ENCODE data around the gene CFL1.

GRCh38 chr11:65884716-65885092 lies 26.7 kb upstream of the CFL1 start:
- TF ChIP-seq, protein P1, sequence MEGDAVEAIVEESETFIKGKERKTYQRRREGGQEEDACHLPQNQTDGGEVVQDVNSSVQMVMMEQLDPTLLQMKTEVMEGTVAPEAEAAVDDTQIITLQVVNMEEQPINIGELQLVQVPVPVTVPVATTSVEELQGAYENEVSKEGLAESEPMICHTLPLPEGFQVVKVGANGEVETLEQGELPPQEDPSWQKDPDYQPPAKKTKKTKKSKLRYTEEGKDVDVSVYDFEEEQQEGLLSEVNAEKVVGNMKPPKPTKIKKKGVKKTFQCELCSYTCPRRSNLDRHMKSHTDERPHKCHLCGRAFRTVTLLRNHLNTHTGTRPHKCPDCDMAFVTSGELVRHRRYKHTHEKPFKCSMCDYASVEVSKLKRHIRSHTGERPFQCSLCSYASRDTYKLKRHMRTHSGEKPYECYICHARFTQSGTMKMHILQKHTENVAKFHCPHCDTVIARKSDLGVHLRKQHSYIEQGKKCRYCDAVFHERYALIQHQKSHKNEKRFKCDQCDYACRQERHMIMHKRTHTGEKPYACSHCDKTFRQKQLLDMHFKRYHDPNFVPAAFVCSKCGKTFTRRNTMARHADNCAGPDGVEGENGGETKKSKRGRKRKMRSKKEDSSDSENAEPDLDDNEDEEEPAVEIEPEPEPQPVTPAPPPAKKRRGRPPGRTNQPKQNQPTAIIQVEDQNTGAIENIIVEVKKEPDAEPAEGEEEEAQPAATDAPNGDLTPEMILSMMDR (conservative IDR thresholded peaks at IDR 0.05 in 1 of 2, IDR thresholded peaks at IDR 0.05 in 1 of 2; ENCODE audit: low read depth in 1 of 2, low read length in 2 of 2) = peak; percentile 99
- TF ChIP-seq EZH2 (IDR thresholded peaks at IDR 0.05; ENCODE audit: low read length, missing control alignments) = no peak
